Activated T-helper 1 cell treated with anti-CD3 and anti-CD28 coated beads, Interleukin-2, amount 50 U/mL, for 16 hours (primary cell): ENCODE results near the gene PRSS38.

Experiments
- DNase-seq, 2 donors: peaks; one replicate each; pipeline ENCODE4 v3.0.0-alpha.2; 2020; ENCODE audit warnings: low read depth in 1 of 2, low spot score in 1 of 2

PRSS38 gene

GRCh38 chr1:227792216-227793078, 23.0 kb upstream of the PRSS38 start:
- no peak for DNase-seq

GRCh38 chr1:227793079-227793947, 22.2 kb upstream of the PRSS38 start:
- DNase-seq: no peak

GRCh38 chr1:227793948-227794816, 21.3 kb upstream of the PRSS38 start:
- DNase-seq: no peak

- DNase-seq: no peak
These were observed 20.7 kb upstream of the PRSS38 start for GRCh38 chr1:227794817-227795192.

GRCh38 chr1:227795732-227796131, 19.7 kb upstream of the PRSS38 start:
- DNase-seq: no peak

- DNase-seq: no peak
These were observed 19.0 kb upstream of the PRSS38 start for GRCh38 chr1:227796359-227796915.

- no peak for DNase-seq
These were observed 18.3 kb upstream of the PRSS38 start for GRCh38 chr1:227797144-227797543.

GRCh38 chr1:227797625-227798024, 17.9 kb upstream of the PRSS38 start:
- no peak for DNase-seq

- no peak for DNase-seq
These were observed 17.2 kb upstream of the PRSS38 start for GRCh38 chr1:227798078-227798802.

GRCh38 chr1:227799756-227800155, 15.7 kb upstream of the PRSS38 start:
- no peak for DNase-seq

- no peak for DNase-seq
These were observed 11.5 kb upstream of the PRSS38 start for GRCh38 chr1:227803933-227804332.

GRCh38 chr1:227805606-227806197, 9.8 kb upstream of the PRSS38 start:
- DNase-seq: no peak

GRCh38 chr1:227808566-227808965, 6.9 kb upstream of the PRSS38 start:
- DNase-seq: no peak

- no peak for DNase-seq
These were observed 6.4 kb upstream of the PRSS38 start for GRCh38 chr1:227809026-227809425.

- DNase-seq: no peak
These were observed 1.5 kb upstream of the PRSS38 start for GRCh38 chr1:227813962-227814361.

GRCh38 chr1:227816750-227817446, 1.4 kb downstream of the PRSS38 start:
- no peak for DNase-seq

- no peak for DNase-seq
These were observed 8.1 kb downstream of the PRSS38 start for GRCh38 chr1:227823537-227823936.

- no peak for DNase-seq
These were observed 8.7 kb downstream of the PRSS38 start for GRCh38 chr1:227824204-227824603.

GRCh38 chr1:227828786-227829185, 13.3 kb downstream of the PRSS38 start:
- DNase-seq: no peak
